Panc1 (cell line): ENCODE measurements around the gene CTXN1. TPM values are rescaled to one million over a fixed set of nuclear protein-coding genes. Genes with fewer than 3 reads are reported as not detected.
"Not testable (repeated sequence)": the region's sequence is repeated elsewhere in the genome, so short reads cannot be mapped to it uniquely, and the experiment has no call there.

Experiments
- ATAC-seq: fragments of 200-7000 bp; cut with Tn5 transposase; 2 replicates; pipeline ENCODE4 v1.9.1; 2020; ENCODE audit warnings: mild to moderate bottlenecking, moderate library complexity
- BruUV-seq: library from RNA; stranded (reverse); fragments of 400-500 nt; replicated peaks from 2 replicates; lab custom pipeline; 2021; lab: Mats Ljungman, UMichigan
- CTCF ChIA-PET: fragments of 300-600 bp; sonication (Branson Sonifier 250); formaldehyde crosslinking; loops from one replicate; lab custom pipeline; 2022; ENCODE audit warnings: antibody characterized with exemption; lab: Charles Lee
- POLR2A ChIA-PET: fragments of 300-600 bp; sonication (Branson Sonifier 250); formaldehyde crosslinking; loops from one replicate; lab custom pipeline; 2022; ENCODE audit warnings: antibody characterized with exemption; lab: Charles Lee
- DNase-seq: peaks from one replicate; pipeline ENCODE4 v3.0.0-alpha.2; 2010; ENCODE audit warnings: low read depth, low spot score
- H3K27ac ChIP-seq: 2 replicates; pipeline ENCODE4 v1.5.1; 2011; ENCODE audit warnings: mild to moderate bottlenecking, low read length, inconsistent platforms
- H3K27me3 ChIP-seq: fragments of 200-500 bp; sonication (Bioruptor generic); 2 replicates; pipeline ENCODE4 v1.6.0; 2014; ENCODE audit warnings: low read length, inconsistent platforms; ENCODE audit not compliant: control insufficient read depth, insufficient read depth
- H3K36me3 ChIP-seq: fragments of 200-500 bp; sonication (Bioruptor generic); 2 replicates; pipeline ENCODE4 v1.5.1; 2014; ENCODE audit warnings: inconsistent platforms, mild to moderate bottlenecking, low read length, moderate library complexity; ENCODE audit not compliant: control insufficient read depth, insufficient read depth
- H3K4me1 ChIP-seq: 2 replicates; pipeline ENCODE4 v1.5.1; 2011; ENCODE audit warnings: inconsistent platforms, mild to moderate bottlenecking, low read length, moderate library complexity; ENCODE audit not compliant: control insufficient read depth, insufficient read depth
- H3K4me3 ChIP-seq, 2 experiments: 2 replicates each; pipeline ENCODE4 v1.5.1; 2011 to 2012; ENCODE audit warnings: low read depth in 2 of 2, low read length in 2 of 2, mild to moderate bottlenecking in 2 of 2, inconsistent platforms in 1 of 2, moderate library complexity in 1 of 2
- H3K9me3 ChIP-seq: fragments of 200-500 bp; sonication (Bioruptor generic); 2 replicates; pipeline ENCODE4 v1.5.1; 2014; ENCODE audit warnings: low read depth, mild to moderate bottlenecking, inconsistent platforms, low read length, moderate library complexity; ENCODE audit not compliant: control insufficient read depth, insufficient read depth
- CTCF ChIP-seq: fragments of 450-650 bp; IDR thresholded peaks from 2 replicates; pipeline ENCODE4 v1.5.1; 2017; ENCODE audit warnings: mild to moderate bottlenecking
- POLR2AphosphoS5 ChIP-seq: IDR thresholded peaks from 2 replicates; pipeline ENCODE4 v1.6.1; 2012; ENCODE audit warnings: mild to moderate bottlenecking, low read depth, low read length, moderate library complexity
- SIN3A ChIP-seq: IDR thresholded peaks from 2 replicates; pipeline ENCODE4 v1.6.1; 2012; ENCODE audit warnings: low read depth, mild to moderate bottlenecking, low read length, moderate library complexity, borderline replicate concordance; ENCODE audit not compliant: insufficient read depth
- TCF7L2 ChIP-seq: IDR thresholded peaks from 2 replicates; pipeline ENCODE4 v1.6.1; 2011; ENCODE audit warnings: mild to moderate bottlenecking, low read depth, low read length, inconsistent platforms
- in situ Hi-C: cut with HindIII; loops from 2 replicates; pipeline ENCODE4 v1.10.0; 2016; ENCODE audit warnings: low sequenced_read_pairs, low pct_unique_long_range_greater_than_20kb
- intact Hi-C: fragments of 100-400 bp; cut with micrococcal nuclease; formaldehyde crosslinking; loops from one replicate; pipeline ENCODE4 v1.10.0; 2022; ENCODE audit not compliant: unreplicated experiment
- total RNA-seq: library from RNA; stranded (reverse); gene quantifications from one replicate; pipeline ENCODE4 v1.2.1, GENCODE V29; 2021; ENCODE audit not compliant: unreplicated experiment
- TF ChIP-seq, protein P1 (sequence below), 2 experiments: IDR thresholded peaks; 2 replicates each; pipeline ENCODE4 v1.6.1; 2011 to 2012; ENCODE audit warnings: low read depth in 2 of 2, control low read depth in 1 of 2, low read length in 1 of 2, mild to moderate bottlenecking in 1 of 2, moderate library complexity in 1 of 2; ENCODE audit not compliant: insufficient read depth in 1 of 2

CTXN1 gene
- total RNA-seq, 1 experiment from 2014 or later, result 89.4 TPM

GRCh38 chr19:7962644-7963268, 36.8 kb upstream of the CTXN1 start:
- TSS peak; percentile 62 for BruUV-seq
- CTCF ChIA-PET, result no interaction called here
- POLR2A ChIA-PET, result interaction anchor here (0.6 kb wide), 1 partner anchor 636 kb away, joined by 17 read pairs; no protein-coding TSS in a partner anchor
- Histone ChIP-seq H3K36me3 (peaks cover 3% of the 10 kb centered on the region; the same call in 1 of the 2 replicates), H3K4me1 (no peaks in the 10 kb centered on the region), H3K27ac (no peak overlapping the region), H3K9me3 (no peaks in the 10 kb centered on the region), H3K4me3 (no peak overlapping the region), H3K27me3 (no peaks in the 10 kb centered on the region)
- in situ Hi-C loops, result no loop called here
- intact Hi-C loops, result no loop called here
- ATAC-seq (no peak), DNase-seq (no peak)
- TF ChIP-seq TCF7L2, result no peak

GRCh38 chr19:7961920-7962626, 36.1 kb upstream of the CTXN1 start:
- TF ChIP-seq CTCF (no peak), POLR2AphosphoS5 (no peak), TCF7L2 (no peak), SIN3A (no peak)
- TF ChIP-seq, protein P1, sequence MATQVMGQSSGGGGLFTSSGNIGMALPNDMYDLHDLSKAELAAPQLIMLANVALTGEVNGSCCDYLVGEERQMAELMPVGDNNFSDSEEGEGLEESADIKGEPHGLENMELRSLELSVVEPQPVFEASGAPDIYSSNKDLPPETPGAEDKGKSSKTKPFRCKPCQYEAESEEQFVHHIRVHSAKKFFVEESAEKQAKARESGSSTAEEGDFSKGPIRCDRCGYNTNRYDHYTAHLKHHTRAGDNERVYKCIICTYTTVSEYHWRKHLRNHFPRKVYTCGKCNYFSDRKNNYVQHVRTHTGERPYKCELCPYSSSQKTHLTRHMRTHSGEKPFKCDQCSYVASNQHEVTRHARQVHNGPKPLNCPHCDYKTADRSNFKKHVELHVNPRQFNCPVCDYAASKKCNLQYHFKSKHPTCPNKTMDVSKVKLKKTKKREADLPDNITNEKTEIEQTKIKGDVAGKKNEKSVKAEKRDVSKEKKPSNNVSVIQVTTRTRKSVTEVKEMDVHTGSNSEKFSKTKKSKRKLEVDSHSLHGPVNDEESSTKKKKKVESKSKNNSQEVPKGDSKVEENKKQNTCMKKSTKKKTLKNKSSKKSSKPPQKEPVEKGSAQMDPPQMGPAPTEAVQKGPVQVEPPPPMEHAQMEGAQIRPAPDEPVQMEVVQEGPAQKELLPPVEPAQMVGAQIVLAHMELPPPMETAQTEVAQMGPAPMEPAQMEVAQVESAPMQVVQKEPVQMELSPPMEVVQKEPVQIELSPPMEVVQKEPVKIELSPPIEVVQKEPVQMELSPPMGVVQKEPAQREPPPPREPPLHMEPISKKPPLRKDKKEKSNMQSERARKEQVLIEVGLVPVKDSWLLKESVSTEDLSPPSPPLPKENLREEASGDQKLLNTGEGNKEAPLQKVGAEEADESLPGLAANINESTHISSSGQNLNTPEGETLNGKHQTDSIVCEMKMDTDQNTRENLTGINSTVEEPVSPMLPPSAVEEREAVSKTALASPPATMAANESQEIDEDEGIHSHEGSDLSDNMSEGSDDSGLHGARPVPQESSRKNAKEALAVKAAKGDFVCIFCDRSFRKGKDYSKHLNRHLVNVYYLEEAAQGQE (IDR thresholded peaks at IDR 0.05; ENCODE audit: insufficient read depth in 1 of 2, low read depth in 2 of 2, low read length in 1 of 2), result no peak
- CTCF ChIA-PET, result no interaction called here
- Histone ChIP-seq H3K4me1 (no peaks in the 10 kb centered on the region), H3K27me3 (no peaks in the 10 kb centered on the region), H3K9me3 (no peaks in the 10 kb centered on the region), H3K27ac (no peak overlapping the region), H3K36me3 (no peaks in the 10 kb centered on the region; the same call in 1 of the 2 replicates), H3K4me3 (no peak overlapping the region)
- POLR2A ChIA-PET, result interaction anchor here (0.6 kb wide), 1 partner anchor 637 kb away, joined by 17 read pairs; no protein-coding TSS in a partner anchor
- no TSS peak for BruUV-seq
- in situ Hi-C loops, result no loop called here
- DNase-seq (no peak), ATAC-seq (no peak)
- intact Hi-C loops, result no loop called here

DNA sequence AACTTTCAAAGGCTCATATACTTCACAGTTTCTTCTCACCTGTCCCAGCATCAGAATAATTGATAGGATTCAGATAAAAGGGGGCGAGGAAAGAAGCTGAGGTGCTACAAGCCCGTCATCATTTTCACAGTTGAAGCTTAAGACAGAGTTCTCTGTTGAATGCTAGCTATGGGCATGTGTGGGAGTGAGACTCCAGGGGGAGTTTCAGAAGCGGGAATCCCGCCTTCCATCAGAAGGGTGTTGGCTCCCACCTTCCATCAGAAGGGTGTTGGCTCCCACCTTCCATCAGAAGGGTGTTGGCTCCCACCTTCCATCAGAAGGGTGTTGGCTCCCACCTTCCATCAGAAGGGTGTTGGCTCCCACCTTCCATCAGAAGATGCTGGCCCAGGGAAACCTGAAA, 35.1 kb upstream of the CTXN1 start:
- H3K36me3 ChIP-seq, BruUV-seq, intact Hi-C loops, H3K27ac ChIP-seq, H3K4me1 ChIP-seq, H3K4me3 ChIP-seq, H3K9me3 ChIP-seq, H3K27me3 ChIP-seq, in situ Hi-C loops, POLR2A ChIA-PET, ATAC-seq, DNase-seq, CTCF ChIA-PET: not testable (repeated sequence)
